ENCODE data around the gene MCHR1.
"Not testable (repeated sequence)": the region's sequence is repeated elsewhere in the genome, so short reads cannot be mapped to it uniquely, and the experiment has no call there.

Gene MCHR1

DNA sequence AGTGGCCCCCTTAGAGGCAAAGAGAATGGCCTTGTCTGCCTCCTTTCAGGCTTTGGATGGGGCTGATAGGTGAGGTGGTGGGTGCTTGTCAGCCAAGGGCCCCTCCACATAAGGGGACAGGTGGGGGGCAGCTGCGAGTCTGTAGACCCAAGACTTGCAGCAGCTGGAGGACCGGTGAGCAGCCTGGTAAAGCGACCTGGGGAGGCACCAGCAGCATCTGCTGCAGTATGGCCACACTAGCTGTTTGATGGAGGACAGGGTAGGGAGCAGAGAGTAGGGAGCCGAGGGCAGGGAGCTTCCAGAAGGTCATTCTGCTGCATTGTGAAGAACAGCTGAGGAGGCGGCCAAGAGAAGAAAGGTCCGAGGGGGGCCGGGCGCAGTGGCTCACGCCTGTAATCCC, 25.9 kb upstream of the MCHR1 start:
- DNase-seq: peak in 1 of 10 donors; percentile 59
- intact Hi-C loops (cut with DNase I): loop anchor here (10.0 kb wide), 1 partner anchor 241 kb away; no protein-coding TSS in a partner anchor

DNA sequence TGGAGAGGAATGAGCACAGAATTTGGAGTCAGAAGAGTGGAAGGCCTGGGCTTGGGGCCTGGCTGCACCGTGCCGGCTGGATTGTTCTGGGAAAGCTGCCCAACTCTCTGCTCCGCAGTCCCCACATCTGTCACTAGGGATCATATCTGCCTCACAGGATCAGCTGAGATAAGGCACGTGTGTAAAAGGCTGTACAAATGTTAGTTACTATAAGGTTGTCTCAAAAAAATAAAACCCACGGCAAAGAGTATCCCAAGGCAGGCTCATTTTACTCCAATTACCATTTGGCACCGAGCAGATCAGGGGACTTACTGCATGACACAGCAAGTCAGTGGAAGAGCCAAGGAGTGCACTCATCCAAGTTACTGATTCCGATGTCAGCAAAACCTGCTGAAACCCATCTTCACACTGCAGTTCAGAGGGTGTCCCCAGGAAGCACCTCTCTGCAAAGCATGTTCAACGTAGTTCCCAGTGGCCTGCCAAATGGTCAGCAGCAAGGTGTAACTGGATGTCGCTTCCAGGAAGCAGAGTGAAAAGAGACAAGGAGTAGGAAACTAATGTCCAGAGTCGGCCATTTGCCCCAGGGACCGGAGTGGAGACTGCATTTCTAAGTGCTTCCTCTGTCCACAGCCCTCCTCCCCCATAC, 24.6 kb upstream of the MCHR1 start:
- intact Hi-C loops (cut with DNase I): loop anchor here (1.0 to 10.0 kb wide), 2 partner anchors 106 to 240 kb away; no protein-coding TSS in a partner anchor
- peak; percentile 34 to 94 (median 59) for DNase-seq

DNA sequence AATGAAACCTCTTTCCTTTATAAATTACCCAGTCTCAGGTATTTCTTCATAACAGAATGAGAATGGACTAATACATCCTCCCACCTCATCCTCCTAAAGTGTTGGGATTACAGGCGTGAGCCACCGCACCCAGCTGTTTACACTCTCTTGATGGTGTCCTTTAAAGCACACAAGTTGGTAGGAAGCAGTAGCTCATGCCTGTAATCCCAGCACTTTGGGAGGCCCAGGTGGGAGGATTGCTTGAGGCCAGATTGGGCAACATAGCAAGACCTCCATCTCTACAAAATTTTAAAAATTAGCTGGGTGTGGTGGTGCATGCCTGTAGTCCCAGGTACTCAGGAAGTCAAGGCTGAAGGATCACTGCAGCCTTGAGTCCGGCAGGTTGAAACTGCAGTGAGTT, 23.3 kb upstream of the MCHR1 start:
- DNase-seq: peak in 1 of 10 donors; percentile 36
- intact Hi-C loops (cut with DNase I): loop anchor here (10.0 kb wide), 1 partner anchor 239 kb away; no protein-coding TSS in a partner anchor

DNA sequence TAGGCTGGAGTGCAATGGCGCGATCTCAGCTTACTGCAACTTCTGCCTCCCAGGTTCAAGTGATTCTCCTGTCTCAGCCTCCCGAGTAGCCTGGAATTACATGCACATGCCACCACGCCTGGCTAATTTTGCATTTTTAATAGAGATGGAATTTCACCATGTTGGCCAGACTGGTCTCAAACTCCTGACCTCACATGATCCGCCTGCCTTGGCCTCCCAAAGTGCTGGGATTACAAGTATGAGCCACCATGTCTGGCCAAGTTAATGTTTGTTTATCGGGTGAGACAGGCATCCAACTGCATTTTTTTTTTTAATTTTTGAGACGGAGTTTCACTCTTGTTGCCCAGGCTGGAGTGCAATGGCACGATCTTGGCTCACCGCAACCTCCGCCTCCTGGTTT, 22.6 kb upstream of the MCHR1 start:
- peak in 1 of 10 donors; percentile 8 for DNase-seq
- intact Hi-C loops (cut with DNase I): loop anchor here (10.0 kb wide), 1 partner anchor 238 kb away; no protein-coding TSS in a partner anchor

DNA sequence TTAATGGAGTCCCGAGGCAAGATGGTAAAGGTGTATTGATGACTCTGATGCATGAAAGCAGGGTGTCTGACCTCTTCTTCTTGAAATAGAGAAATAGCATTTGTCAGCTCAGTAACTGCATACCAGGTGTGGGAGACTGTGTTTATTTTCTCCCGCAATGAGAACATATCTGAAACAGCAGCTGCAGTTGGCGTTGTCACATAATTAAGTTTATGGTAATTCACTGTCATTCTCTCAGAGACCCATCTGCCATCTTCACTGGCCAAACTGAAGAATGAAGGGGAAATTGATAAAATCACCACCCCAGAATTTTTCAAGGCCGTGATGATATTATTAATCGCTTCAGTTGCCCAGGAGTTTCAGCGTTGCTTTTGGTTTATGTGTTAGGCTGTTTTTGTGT, 20.1 kb upstream of the MCHR1 start:
- intact Hi-C loops (cut with DNase I): loop anchor here (10.0 kb wide), 1 partner anchor 236 kb away; no protein-coding TSS in a partner anchor
- no peak for DNase-seq

DNA sequence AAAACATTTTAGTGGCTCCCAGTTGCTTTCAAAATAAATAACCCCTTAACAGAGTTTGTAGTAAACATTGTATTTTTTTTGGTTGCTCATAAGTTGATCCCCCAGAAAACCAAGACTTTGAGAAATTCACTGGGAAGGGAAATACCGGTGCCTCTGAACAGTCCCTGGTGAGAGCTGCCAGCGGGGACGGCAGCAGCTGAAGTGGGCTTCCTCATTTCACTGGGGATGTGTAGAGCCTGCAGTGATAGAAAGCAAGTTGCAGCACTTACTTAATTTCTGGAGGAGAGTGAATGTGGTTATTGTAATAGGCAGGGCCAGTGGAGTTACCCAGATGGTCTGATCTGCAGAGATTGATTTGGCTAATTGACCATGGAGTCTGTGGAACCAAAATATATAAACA, 18.6 kb upstream of the MCHR1 start:
- intact Hi-C loops (cut with DNase I): no loop called here
- no peak for DNase-seq

DNA sequence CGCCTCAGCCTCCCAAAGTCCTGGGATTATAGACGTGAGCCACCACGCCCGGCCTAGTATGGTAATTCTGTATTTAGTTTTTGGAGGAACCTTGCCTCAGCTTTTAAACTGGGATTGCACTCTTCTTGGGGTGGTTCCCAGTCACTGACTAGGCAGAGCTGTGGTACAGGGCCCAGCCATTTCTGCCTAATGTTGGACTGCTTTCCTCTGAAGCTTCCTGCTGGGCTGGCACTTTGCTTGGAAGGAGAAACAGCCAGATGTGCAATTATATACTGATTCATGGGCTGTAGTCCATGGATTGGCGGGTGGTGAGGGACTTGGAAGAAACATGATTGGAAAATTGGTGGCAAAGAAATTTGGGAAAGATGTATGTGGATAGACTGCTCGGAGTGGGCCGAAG, 17.6 kb upstream of the MCHR1 start:
- intact Hi-C loops (cut with DNase I): no loop called here

DNA sequence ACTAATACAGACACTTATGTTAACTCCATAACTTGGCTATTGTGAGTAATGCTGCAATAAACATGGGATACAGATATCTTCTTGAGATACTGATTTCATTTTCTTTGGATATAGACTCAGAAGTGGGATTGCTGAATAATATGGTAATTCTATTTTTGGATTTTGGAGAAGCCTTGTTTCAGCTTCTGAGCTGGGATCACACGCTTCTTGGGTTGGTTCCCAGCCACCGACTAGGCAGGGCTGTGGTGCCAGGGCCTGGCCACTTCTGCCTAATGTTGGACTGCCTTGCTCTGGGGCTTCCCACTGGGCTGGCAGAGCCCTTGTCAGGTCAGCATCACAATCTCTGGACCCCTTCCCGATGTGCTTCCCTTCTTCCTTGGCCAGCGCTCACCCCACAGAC, 14.0 kb upstream of the MCHR1 start:
- peak in 9 of 10 donors; percentile 27 to 93 (median 64) for DNase-seq
- intact Hi-C loops (cut with DNase I): no loop called here

More for the DNA sequence above, 17.6 kb upstream of the MCHR1 start:
- no peak for DNase-seq

DNA sequence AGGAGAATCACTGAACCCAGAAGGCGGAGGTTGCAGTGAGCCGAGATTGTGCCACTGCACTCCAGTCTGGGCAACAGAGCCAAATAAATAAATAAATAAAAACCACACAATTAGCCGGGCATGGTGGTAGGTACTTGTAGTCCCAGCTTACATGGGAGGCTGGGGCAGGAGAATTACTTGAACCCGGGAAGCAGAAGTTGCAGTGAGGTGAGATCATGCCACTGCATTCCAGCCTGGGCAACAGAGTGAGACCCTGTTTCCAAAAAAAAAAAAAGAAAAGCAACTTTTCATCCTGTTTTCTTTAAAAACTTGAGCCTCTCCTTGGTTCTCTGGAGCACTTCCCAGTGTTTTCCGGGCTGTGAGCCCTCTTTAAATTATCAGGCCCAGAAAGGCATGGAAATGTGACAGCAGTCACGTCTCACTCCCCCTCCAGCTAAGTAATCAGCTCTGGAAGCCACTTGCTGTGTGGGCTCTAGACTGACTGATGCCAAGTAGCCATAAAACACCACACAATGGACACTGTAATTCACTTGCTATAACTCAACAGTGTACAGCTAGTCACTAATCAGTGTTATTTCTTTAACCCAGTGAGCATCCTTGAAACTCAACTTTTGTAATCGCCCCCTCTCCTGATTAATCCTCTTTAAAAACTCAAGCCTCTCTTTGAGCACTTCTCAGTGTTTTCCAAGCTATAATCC, 13.0 kb upstream of the MCHR1 start:
- no peak for DNase-seq
- intact Hi-C loops (cut with DNase I): no loop called here

DNA sequence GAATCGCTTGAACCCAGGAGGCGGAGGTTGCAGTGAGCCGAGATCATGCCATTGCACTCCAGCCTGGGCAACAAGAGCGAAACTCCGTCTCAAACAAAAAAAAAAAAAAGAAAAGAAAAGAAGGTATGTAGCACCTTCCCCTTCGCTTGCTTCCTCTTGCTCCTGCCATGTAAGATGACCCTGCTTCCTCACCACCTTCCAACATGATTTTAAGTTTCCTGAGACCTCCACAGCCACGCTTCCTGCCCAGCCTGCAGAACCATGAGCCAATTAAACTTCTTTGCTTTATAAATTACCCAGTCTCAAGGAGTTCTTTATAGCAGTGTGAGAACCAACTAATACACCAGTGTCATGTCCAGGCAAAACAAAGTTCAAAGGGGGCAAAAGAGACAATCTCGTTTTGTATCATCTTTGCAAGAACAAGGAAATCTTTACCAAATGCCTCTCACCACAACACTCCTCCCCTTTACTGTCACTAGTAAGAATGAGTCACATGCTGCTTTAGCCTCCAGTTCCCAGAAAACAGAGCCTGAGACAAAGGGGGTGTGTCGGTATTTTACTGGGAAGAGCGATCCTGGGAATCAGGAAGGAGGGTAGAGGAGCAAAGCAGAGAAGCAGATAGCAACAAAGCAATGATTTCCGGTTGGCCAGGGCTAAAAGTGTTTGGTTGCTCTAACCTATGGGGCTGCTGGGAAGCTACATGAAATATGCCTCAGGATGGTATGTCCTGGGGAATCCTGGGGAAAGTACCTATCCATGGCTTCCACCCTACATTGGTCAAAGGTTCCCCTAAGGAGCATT, 10.5 kb upstream of the MCHR1 start:
- intact Hi-C loops (cut with DNase I): no loop called here
- DNase-seq: no peak

DNA sequence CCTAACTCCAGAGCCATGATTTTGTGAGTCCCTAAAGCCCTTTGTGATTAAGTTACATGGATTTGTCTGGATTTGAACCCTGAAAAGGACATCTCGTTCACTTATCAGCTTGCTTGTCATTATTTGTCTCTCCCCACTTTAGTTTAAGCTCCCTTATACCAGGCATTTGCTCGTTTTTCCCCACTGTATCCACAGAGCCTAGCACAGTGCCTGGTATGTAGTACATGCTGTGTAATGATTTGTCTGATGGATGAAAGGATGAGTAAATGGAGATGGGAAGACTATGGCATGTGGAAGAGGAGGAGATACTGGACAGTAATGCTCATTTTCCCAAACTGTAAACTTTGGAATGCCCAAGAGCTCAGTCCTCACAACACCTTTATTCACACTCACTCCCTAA, 9.2 kb upstream of the MCHR1 start:
- intact Hi-C loops (cut with DNase I): no loop called here
- no peak for DNase-seq

DNA sequence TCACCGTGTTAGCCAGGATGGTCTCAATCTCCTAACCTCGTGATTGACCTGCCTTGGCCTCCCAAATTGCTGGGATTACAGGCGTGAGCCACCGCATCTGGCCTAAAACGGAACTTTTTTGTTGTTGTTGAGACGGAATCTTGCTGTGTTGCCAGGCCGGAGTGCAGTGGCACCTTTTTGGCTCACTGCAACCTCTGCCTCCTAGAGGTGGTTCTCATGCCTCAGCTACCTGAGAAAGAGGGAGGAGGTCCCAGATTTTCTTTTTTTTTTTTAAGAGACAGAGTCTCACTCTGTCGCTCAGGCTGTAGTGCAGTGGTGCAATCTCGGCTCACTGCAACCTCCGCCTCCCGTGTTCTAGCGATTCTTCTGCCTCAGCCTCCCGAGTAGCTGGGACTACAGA, 7.9 kb upstream of the MCHR1 start:
- no peak for DNase-seq
- intact Hi-C loops (cut with DNase I): no loop called here

DNA sequence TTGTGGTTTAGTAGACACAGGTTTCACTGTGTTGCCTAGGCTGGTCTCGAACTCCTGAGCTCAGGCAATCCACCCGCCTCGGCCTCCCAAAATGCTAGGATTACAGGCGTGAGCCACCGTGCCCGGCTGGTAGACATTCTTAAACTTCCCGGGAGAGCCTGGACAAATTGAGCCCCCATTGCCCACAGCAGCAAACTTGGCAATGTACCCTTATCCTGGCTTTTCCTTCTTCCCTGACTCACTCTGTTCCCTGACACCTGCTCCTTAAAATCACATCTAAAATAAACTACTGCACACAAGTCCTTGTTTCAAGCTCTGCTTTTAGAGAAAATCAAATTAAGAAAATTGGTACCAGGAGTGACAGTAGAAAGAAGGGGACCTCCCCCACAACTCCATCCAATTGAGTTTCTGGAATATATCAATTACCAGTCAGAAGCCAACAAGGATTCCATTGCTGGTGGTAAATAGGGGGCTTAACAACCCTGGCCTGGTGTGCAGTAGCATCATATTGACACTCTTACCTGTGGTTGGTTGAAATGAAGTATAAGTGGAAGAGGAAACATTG, 7.4 kb upstream of the MCHR1 start:
- intact Hi-C loops (cut with DNase I): no loop called here
- DNase-seq: peak in 1 of 10 donors; percentile 51

DNA sequence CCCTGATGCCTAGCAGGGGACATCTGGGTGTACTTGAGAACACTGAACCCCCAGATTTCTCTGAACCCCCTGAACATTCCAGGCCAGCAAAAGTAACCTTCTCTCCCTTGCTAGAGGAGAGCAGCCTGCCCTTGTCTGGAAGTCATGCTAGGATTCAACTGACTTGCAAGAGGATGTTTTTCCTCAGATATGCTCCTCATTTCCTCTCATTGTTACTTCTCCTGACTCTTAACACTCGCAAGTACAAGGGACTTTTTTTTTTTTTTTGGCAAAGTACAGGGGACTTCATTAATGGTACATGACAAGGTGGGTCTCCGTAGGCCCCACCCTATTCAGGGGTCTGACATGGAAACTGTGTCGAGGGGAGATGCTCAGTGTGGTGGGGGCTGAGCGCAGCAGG, 6.3 kb upstream of the MCHR1 start:
- intact Hi-C loops (cut with DNase I): no loop called here
- peak in 1 of 10 donors; percentile 15 for DNase-seq

DNA sequence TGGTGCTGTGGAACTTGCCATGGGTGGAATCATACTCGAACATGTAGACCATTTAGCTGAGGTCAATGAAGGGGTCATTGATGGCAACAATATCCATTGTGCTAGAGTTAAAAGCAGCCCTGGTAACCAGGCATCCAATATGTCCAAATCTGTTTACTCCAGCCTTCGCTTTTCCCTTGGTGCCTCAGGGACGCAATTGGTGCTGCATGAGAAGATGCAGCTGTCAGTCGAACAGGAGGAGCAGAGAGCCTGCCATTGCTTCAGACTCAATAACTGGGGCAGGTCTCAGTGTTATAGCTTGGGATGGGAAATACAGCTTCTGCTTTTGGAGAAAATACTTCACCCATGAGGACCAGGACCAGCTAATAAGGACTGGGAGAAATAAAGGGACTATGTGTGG, 5.0 kb upstream of the MCHR1 start:
- intact Hi-C loops (cut with DNase I): no loop called here
- DNase-seq: no peak

DNA sequence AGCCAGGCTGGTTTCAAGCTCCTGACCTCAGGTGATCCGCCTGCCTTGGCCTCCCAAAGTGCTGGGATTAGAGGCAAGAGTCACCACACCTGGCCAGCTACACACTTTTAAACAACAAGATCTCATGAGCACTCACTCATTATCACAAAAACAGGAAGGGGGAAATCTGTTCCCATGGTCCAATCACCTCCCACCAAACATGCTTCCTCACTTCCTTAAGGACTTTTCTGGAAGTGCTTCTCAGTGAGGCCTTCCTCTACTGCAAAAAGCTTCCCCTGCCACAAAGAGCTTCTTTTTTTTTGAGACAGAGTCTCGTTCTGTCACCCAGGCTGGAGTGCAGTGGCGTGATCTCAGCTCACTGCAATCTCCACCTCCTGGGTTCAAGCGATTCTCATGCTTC, 3.1 kb upstream of the MCHR1 start:
- DNase-seq; intact Hi-C loops (cut with DNase I): not testable (repeated sequence)

DNA sequence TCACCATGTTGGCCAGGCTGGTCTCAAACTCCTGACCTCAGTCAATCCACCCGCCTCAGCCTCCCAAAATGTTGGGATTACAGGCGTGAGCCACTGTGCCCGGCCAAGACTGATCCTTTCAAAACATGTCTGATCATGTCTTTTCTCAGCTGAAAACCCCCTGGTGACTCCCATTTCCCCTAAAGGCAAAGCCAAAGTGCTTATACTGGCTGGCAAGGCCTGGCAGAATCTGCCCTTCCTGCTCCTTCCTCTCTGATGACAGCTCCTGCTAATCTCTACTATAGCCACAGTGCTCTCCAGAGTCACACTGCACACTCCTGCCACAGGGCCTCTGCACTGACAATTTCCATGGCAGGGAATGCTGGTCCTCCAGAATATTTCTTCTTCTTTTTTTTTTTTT, 2.6 kb upstream of the MCHR1 start:
- intact Hi-C loops (cut with DNase I): no loop called here
- no peak for DNase-seq

DNA sequence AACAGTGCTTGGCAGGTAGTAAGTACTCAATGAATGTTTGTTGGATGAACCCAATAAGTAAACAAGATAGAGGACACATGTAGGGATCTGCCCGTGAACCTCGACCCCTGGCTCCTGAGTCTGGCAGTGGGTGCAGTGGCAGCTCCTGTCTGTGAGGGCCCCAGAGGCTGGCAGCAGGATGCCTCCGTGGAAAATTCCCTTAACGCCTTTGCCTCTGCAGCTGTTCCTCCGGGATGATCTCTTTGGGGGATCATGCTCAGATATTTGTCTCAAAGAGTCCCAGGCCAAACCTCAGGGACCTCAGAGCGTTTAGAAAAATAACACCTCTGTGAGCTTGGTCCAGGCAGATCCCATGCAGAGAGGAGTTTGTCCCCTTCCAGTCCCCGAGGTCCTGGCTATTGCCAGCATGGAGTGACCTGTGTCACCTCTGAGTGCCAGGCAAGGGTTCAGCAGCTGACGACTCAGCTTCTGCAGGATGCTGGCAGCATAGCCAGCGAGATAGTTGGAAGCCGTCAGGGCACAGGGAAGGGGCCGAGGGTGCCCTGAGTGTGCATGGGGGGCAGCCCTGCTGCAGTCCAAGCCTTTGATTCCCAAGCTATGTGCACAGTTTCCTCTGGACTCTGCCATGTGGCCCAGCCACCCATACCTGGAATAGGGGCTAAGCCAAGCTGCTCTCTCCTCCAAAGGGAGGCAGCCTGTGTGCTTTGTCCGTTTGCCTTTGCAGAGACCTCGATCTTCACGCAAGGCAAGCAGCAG, 613 bp upstream of the MCHR1 start:
- intact Hi-C loops (cut with DNase I): no loop called here

DNA sequence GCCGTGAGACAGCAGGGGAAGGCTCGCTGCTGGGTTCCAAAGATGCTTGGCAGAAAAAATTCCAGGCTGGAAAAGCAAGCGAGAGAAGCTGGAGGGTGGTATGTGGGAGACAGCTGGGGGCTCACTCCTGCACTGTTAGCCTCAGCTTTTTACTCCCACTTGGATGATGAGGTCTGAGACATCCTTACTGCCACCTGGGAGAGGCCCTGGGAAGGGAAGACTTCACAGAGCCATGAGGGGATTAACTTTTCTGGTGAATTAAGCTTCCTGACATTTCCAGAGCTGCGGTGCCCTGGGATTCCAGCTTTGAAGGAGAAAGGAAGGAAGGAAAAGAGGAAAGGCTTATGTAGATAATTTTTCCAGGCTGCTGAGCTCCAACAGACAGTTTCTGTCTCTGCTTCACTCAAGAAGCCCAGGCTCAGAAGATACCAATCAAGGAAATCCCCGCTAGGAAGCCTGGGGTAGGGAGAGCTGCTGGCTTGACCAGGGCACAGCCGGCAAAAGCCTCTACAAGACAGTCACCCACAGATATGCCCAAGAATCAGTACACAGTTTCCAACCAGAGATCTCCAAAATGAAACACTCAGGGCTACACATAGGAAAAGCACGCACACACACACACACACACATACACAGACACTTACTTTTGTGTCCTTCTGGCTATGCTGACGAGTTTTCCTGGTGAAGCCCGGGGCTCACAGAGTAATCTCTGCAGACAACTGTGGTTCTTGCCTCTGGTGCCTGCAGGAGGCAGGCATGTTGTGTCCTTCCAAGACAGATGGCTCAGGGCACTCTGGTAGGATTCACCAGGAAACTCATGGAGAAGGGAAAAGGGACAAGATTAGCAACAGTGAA, 907 bp downstream of the MCHR1 start:
- intact Hi-C loops (cut with DNase I): no loop called here
- peak in 4 of 10 donors; percentile 28 to 89 (median 66) for DNase-seq

More for the DNA sequence above, 613 bp upstream of the MCHR1 start:
- no peak for DNase-seq
